HCT116 (cell line): Measurements from ENCODE around the gene TRERF1. TPM values are rescaled to one million over a fixed set of nuclear protein-coding genes. Genes with fewer than 3 reads are reported as not detected.

ENCODE experiments used
- ATAC-seq: fragments of 200-7000 bp; cut with Tn5 transposase; 2 replicates; pipeline ENCODE4 v1.9.1; 2020; ENCODE audit warnings: mild to moderate bottlenecking, moderate library complexity
- BruUV-seq: library from RNA; stranded (reverse); fragments of 400-500 nt; replicated peaks from 2 replicates; lab custom pipeline; 2021; lab: Mats Ljungman, UMichigan
- CTCF ChIA-PET: fragments of 300-600 bp; sonication (Branson Sonifier 250); formaldehyde crosslinking; loops from one replicate; lab custom pipeline; 2021; ENCODE audit warnings: antibody characterized with exemption; lab: Charles Lee
- POLR2A ChIA-PET: fragments of 300-600, 350-600 bp; sonication (Branson Sonifier 250); formaldehyde crosslinking; loops from one replicate; lab custom pipeline; 2021; ENCODE audit warnings: antibody characterized with exemption; lab: Charles Lee
- RAD21 ChIA-PET, 2 experiments: fragments of 300-600 bp; sonication (Branson Sonifier 250); formaldehyde crosslinking; loops; one replicate each; lab custom pipeline; 2023; ENCODE audit warnings: low total read pairs in 2 of 2; ENCODE audit not compliant: uncharacterized antibody in 2 of 2, unreplicated experiment in 2 of 2, low non-redundant PET in 1 of 2; lab: Charles Lee
- DNase-seq: peaks from one replicate; pipeline ENCODE4 v3.0.0-alpha.2; 2010; ENCODE audit warnings: low read depth, low spot score
- H2AFZ ChIP-seq: fragments of 200-600 bp; shearing (Covaris generic), sonication (generic); 2 replicates; pipeline ENCODE4 v1.6.1; 2017; ENCODE audit warnings: low read depth, mixed run types, mixed read lengths, antibody characterized with exemption, low read length; ENCODE audit not compliant: poor library complexity, severe bottlenecking
- H3K27ac ChIP-seq: 2 replicates; pipeline ENCODE4 v1.5.1; 2012; ENCODE audit warnings: low read depth, low read length
- H3K27me3 ChIP-seq: fragments of 200-600 bp; sonication (generic); 2 replicates; pipeline ENCODE4 v1.6.1; 2016; ENCODE audit warnings: mixed run types, low read length, mixed read lengths; ENCODE audit not compliant: insufficient read depth
- H3K36me3 ChIP-seq, 2 experiments: fragments of 200-500 bp in 1 of 2; fragments of 200-600 bp in 1 of 2; sonication (Bioruptor generic) in 1 of 2; sonication (generic) in 1 of 2; 2 replicates each; pipeline versions ENCODE4 v1.5.1 to v1.6.1; 2014 to 2016; ENCODE audit warnings: low read length in 2 of 2, inconsistent platforms in 1 of 2, mixed read lengths in 1 of 2, mixed run types in 1 of 2; ENCODE audit not compliant: insufficient read depth in 2 of 2, control insufficient read depth in 1 of 2
- H3K4me1 ChIP-seq, 2 experiments: fragments of 200-600 bp in 1 of 2; sonication (generic) in 1 of 2; 2 replicates each; pipeline versions ENCODE4 v1.5.1 to v1.6.1; 2012 to 2017; ENCODE audit warnings: low read length in 2 of 2, inconsistent platforms in 1 of 2, mild to moderate bottlenecking in 1 of 2, mixed read lengths in 1 of 2, mixed run types in 1 of 2, moderate library complexity in 1 of 2; ENCODE audit not compliant: insufficient read depth in 2 of 2, control insufficient read depth in 1 of 2
- H3K4me2 ChIP-seq: fragments of 200-600 bp; sonication (generic); 2 replicates; pipeline ENCODE4 v1.6.1; 2017; ENCODE audit warnings: mixed run types, low read length, mixed read lengths
- H3K4me3 ChIP-seq, 2 experiments: fragments of 200-600 bp in 1 of 2; sonication (generic) in 1 of 2; replicated peaks in 1 of 2; 2 replicates each; pipeline ENCODE4 v1.5.1; 2011 to 2016; ENCODE audit warnings: low read length in 2 of 2, control low read depth in 1 of 2, low read depth in 1 of 2, mild to moderate bottlenecking in 1 of 2, mixed read lengths in 1 of 2, mixed run types in 1 of 2
- H3K79me2 ChIP-seq: fragments of 200-600 bp; sonication (generic); 2 replicates; pipeline ENCODE4 v1.6.1; 2017; ENCODE audit warnings: mild to moderate bottlenecking, mixed run types, low read length, moderate library complexity, mixed read lengths; ENCODE audit not compliant: insufficient read depth
- H3K9ac ChIP-seq: fragments of 200-600 bp; sonication (generic); 2 replicates; pipeline ENCODE4 v1.6.1; 2016; ENCODE audit warnings: low read length, mixed read lengths
- H3K9me2 ChIP-seq: fragments of 200-600 bp; sonication (generic), shearing (Covaris generic); 2 replicates; pipeline ENCODE4 v1.6.1; 2017; ENCODE audit warnings: mixed run types, mild to moderate bottlenecking, moderate library complexity; ENCODE audit not compliant: insufficient read depth
- H3K9me3 ChIP-seq, 2 experiments: fragments of 200-500 bp in 1 of 2; fragments of 200-600 bp in 1 of 2; sonication (Bioruptor generic) in 1 of 2; sonication (generic) in 1 of 2; 2 replicates each; pipeline ENCODE4 v1.6.1; 2014 to 2017; ENCODE audit warnings: low read length in 2 of 2, mixed read lengths in 2 of 2, inconsistent platforms in 1 of 2, low read depth in 1 of 2, mild to moderate bottlenecking in 1 of 2, mixed run types in 1 of 2, moderate library complexity in 1 of 2; ENCODE audit not compliant: control insufficient read depth in 1 of 2, insufficient read depth in 1 of 2
- H4K20me1 ChIP-seq: fragments of 200-600 bp; sonication (generic), shearing (Covaris generic); 2 replicates; pipeline ENCODE4 v1.6.1; 2017; ENCODE audit warnings: mixed run types, mild to moderate bottlenecking, moderate library complexity; ENCODE audit not compliant: insufficient read depth
- CBX3 ChIP-seq: IDR thresholded peaks from 2 replicates; pipeline ENCODE4 v1.6.1; 2012; ENCODE audit warnings: low read depth
- CEBPB ChIP-seq: IDR thresholded peaks from 2 replicates; pipeline ENCODE4 v1.6.1; 2012; ENCODE audit warnings: low read depth
- EGR1 ChIP-seq: IDR thresholded peaks from 2 replicates; pipeline ENCODE4 v1.6.1; 2012; ENCODE audit warnings: low read depth
- ELF1 ChIP-seq: IDR thresholded peaks from 2 replicates; pipeline ENCODE4 v1.6.1; 2012; ENCODE audit warnings: low read depth, borderline replicate concordance
- EZH2 ChIP-seq: fragments of 200-600 bp; sonication (generic); IDR thresholded peaks from 2 replicates; pipeline ENCODE4 v1.6.1; 2017; ENCODE audit warnings: antibody characterized with exemption, mixed run types
- EZH2phosphoT487 ChIP-seq: fragments of 200-600 bp; IDR thresholded peaks from 2 replicates; pipeline ENCODE4 v1.6.1; 2018; ENCODE audit warnings: antibody characterized with exemption, borderline replicate concordance
- FOSL1 ChIP-seq: IDR thresholded peaks from 2 replicates; pipeline ENCODE4 v1.6.1; 2012; ENCODE audit warnings: low read depth
- JUND ChIP-seq: IDR thresholded peaks from 2 replicates; pipeline ENCODE4 v1.6.1; 2012
- POLR2A ChIP-seq: IDR thresholded peaks from 2 replicates; pipeline ENCODE4 v1.7.0; 2011; ENCODE audit warnings: borderline replicate concordance; ENCODE audit not compliant: insufficient read depth, insufficient read length; ENCODE audit errors: extremely low read depth
- RAD21 ChIP-seq: IDR thresholded peaks from 2 replicates; pipeline ENCODE4 v1.6.1; 2012; ENCODE audit warnings: low read depth, mild to moderate bottlenecking
- SIN3A ChIP-seq: IDR thresholded peaks from 2 replicates; pipeline ENCODE4 v1.6.1; 2012; ENCODE audit warnings: low read depth
- SP1 ChIP-seq: IDR thresholded peaks from 2 replicates; pipeline ENCODE4 v1.6.1; 2012; ENCODE audit warnings: low read depth
- TCF7L2 ChIP-seq: IDR thresholded peaks from 2 replicates; pipeline ENCODE4 v1.7.0; 2011; ENCODE audit warnings: borderline replicate concordance, inconsistent platforms; ENCODE audit not compliant: insufficient read depth, insufficient read length; ENCODE audit errors: extremely low read depth
- ZFX ChIP-seq: fragments of 450-650 bp; IDR thresholded peaks from 2 replicates; pipeline ENCODE4 v1.6.1; 2017
- ZNF274 ChIP-seq: fragments of 200-500 bp; sonication (Bioruptor generic); IDR thresholded peaks from 2 replicates; pipeline ENCODE4 v1.6.1; 2014; ENCODE audit warnings: mild to moderate bottlenecking, low read depth, low read length, inconsistent platforms
- intact Hi-C: fragments of 100-400 bp; cut with micrococcal nuclease; formaldehyde crosslinking; loops from 2 replicates; pipeline ENCODE4 v1.10.0; 2022
- total RNA-seq: library from RNA; stranded (reverse); gene quantifications from one replicate; pipeline ENCODE4 v1.2.1, GENCODE V29; 2021; ENCODE audit not compliant: unreplicated experiment
- TF ChIP-seq, protein P1 (sequence below): IDR thresholded peaks from 2 replicates; pipeline ENCODE4 v1.6.1; 2012
- TF ChIP-seq, protein P2 (sequence below): IDR thresholded peaks from 2 replicates; pipeline ENCODE4 v1.6.1; 2012
- TF ChIP-seq, protein P3 (sequence below): IDR thresholded peaks from 2 replicates; pipeline ENCODE4 v1.6.1; 2012; ENCODE audit warnings: low read depth
- TF ChIP-seq, protein P4 (sequence below): IDR thresholded peaks from 2 replicates; pipeline ENCODE4 v1.6.1; 2011; ENCODE audit warnings: mild to moderate bottlenecking, low read length, moderate library complexity; ENCODE audit not compliant: insufficient replicate concordance; ENCODE audit errors: extremely low read depth

Gene TRERF1
- total RNA-seq, 1 experiment from 2014 or later, result 12.4 TPM

GRCh38 chr6:42468273-42468672, 16.5 kb upstream of the TRERF1 start:
- H3K4me2 ChIP-seq, result no peak overlapping the region
- TF ChIP-seq CEBPB (no peak), TCF7L2 (no peak), JUND (no peak), RAD21 (no peak), POLR2A (no peak), EZH2phosphoT487 (no peak), ELF1 (no peak), SIN3A (no peak), ZFX (no peak), EGR1 (no peak), ZNF274 (no peak), EZH2 (no peak), CBX3 (no peak), FOSL1 (no peak), SP1 (no peak)
- TF ChIP-seq, protein P1, sequence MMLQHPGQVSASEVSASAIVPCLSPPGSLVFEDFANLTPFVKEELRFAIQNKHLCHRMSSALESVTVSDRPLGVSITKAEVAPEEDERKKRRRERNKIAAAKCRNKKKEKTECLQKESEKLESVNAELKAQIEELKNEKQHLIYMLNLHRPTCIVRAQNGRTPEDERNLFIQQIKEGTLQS, result no peak
- TF ChIP-seq, protein P2, sequence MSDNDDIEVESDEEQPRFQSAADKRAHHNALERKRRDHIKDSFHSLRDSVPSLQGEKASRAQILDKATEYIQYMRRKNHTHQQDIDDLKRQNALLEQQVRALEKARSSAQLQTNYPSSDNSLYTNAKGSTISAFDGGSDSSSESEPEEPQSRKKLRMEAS, result no peak
- TF ChIP-seq, protein P3, sequence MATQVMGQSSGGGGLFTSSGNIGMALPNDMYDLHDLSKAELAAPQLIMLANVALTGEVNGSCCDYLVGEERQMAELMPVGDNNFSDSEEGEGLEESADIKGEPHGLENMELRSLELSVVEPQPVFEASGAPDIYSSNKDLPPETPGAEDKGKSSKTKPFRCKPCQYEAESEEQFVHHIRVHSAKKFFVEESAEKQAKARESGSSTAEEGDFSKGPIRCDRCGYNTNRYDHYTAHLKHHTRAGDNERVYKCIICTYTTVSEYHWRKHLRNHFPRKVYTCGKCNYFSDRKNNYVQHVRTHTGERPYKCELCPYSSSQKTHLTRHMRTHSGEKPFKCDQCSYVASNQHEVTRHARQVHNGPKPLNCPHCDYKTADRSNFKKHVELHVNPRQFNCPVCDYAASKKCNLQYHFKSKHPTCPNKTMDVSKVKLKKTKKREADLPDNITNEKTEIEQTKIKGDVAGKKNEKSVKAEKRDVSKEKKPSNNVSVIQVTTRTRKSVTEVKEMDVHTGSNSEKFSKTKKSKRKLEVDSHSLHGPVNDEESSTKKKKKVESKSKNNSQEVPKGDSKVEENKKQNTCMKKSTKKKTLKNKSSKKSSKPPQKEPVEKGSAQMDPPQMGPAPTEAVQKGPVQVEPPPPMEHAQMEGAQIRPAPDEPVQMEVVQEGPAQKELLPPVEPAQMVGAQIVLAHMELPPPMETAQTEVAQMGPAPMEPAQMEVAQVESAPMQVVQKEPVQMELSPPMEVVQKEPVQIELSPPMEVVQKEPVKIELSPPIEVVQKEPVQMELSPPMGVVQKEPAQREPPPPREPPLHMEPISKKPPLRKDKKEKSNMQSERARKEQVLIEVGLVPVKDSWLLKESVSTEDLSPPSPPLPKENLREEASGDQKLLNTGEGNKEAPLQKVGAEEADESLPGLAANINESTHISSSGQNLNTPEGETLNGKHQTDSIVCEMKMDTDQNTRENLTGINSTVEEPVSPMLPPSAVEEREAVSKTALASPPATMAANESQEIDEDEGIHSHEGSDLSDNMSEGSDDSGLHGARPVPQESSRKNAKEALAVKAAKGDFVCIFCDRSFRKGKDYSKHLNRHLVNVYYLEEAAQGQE, result no peak
- TF ChIP-seq, protein P4, sequence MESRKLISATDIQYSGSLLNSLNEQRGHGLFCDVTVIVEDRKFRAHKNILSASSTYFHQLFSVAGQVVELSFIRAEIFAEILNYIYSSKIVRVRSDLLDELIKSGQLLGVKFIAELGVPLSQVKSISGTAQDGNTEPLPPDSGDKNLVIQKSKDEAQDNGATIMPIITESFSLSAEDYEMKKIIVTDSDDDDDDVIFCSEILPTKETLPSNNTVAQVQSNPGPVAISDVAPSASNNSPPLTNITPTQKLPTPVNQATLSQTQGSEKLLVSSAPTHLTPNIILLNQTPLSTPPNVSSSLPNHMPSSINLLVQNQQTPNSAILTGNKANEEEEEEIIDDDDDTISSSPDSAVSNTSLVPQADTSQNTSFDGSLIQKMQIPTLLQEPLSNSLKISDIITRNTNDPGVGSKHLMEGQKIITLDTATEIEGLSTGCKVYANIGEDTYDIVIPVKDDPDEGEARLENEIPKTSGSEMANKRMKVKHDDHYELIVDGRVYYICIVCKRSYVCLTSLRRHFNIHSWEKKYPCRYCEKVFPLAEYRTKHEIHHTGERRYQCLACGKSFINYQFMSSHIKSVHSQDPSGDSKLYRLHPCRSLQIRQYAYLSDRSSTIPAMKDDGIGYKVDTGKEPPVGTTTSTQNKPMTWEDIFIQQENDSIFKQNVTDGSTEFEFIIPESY, result no peak
- peaks cover 0 to 7% of the 10 kb centered on the region in 2 experiments; a peak in 2 of 4 replicates for H3K9me3 ChIP-seq
- H3K79me2 ChIP-seq, result no peaks in the 10 kb centered on the region
- H3K4me1 ChIP-seq, result no peaks in the 10 kb centered on the region
- no peak overlapping the region for H2AFZ ChIP-seq
- BruUV-seq, result no TSS peak
- H3K27ac ChIP-seq, result no peak overlapping the region
- ChIA-PET POLR2A (no interaction called here), CTCF (no interaction called here), RAD21 (no interaction called here)
- DNase-seq (no peak), ATAC-seq (no peak)
- no peaks in the 10 kb centered on the region for H4K20me1 ChIP-seq
- H3K9ac ChIP-seq, result no peak overlapping the region
- 0 out of 4 replicates have a peak, but pooled peaks cover 0 to 4% of the 10 kb centered on the region in 2 experiments for H3K36me3 ChIP-seq
- 0 out of 2 replicates have a peak, but pooled peaks cover 2% of the 10 kb centered on the region for H3K9me2 ChIP-seq
- H3K4me3 ChIP-seq, result no peak overlapping the region
- H3K27me3 ChIP-seq, result no peaks in the 10 kb centered on the region
- intact Hi-C loops, result no loop called here
